GM21825 (cell line): ENCODE data around the gene VAV1.
A peak's percentile ranks its signal among the peaks of the same experiment; 100 is the strongest.
"Not testable (repeated sequence)": the region's sequence is repeated elsewhere in the genome, so short reads cannot be mapped to it uniquely, and the experiment has no call there.

Experiments
- ATAC-seq: cut with Tn5 transposase; IDR thresholded peaks from one replicate; pipeline ENCODE4 v1.9.1; 2021; ENCODE audit warnings: mild to moderate bottlenecking, moderate library complexity; ENCODE audit not compliant: unreplicated experiment

VAV1 gene

GRCh38 chr19:6754653-6755463, 17.6 kb upstream of the VAV1 start:
- no peak for ATAC-seq

- ATAC-seq: no peak
Observed at GRCh38 chr19:6760606-6761005, 11.9 kb upstream of the VAV1 start.

DNA sequence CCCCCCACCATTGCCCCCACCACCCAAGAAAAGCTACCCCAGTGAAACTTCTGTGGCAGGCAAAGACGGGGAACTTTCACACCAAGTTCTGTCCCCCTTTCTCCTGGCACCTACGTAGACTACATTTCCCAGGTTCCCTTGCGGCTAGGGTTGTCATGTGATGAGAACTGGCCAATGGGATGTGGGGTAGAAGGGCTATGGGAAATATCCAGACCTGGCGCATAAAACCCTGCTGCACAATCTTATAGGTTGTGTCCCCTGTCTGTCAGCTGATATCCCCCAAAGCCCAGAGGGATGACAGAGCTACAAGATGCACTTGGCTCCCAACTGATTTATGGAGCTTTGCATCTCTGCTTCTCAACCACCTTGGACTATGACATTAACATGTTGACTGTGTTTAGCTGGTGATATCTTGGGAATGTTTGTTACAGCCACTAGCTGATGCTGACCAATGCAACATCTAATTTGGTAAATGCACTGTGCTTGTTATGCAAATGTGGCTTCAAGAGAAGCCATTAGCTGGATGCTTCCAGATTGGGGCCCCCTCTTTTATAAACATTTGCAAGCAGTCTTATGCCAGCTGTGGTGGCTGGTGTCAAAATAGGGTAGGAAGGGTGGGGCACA, 11.3 kb upstream of the VAV1 start:
- no peak for ATAC-seq

DNA sequence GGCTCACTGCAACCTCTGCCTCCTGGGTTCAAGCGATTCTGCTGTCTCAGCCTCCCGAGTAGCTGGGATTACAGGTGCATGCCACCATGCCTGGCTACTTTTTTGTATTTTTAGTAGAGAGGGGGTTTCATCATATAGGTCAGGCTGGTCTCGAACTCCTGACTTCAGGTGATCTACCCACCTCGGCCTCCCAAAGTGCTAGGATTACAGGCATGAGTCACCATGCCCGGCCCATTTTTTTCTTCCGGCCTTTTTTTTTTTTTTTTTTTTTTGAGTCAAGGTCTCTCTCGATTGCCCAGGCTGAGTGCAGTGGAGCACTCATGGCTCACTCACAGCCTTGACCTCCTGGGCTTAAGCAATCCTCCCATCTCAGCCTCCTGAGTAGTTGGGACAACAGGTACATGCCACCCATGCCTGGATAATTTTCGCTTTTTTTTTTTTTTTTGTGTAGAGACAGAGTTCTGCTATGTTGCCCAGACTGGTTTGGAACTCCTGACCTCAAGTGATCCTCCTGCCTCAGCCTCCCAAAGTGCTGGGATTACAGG, 10.2 kb upstream of the VAV1 start:
- not testable (repeated sequence) for ATAC-seq

DNA sequence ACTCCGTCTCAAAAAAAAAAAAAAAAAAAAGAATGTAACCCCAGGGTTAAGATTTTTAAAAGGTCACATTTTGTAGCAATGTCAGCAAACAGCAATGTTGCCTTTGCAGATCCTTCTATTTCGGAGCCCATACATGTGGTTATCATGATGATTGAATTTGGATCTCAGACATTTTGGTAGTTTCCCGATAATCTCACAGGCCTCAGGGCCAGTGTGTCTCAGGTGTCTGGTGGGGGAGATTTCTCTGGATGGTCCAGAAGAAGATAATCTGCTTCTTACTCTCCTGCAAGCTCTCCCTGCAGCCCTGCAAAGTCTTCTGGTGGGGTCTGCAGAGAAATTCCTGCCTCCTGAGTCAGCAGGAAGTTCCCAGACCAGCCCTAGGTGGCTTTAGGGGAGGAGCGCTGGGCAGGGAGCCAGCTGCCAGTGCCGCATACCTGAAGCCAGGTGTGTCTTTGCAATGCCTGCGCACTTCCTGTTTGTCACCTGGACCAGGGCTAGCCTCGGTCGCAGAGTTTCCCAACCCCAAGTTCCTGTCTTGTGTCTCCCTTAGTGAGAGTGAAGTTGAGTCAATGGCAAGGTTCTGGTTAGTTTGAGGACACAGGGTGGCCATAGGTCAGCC, 6.7 kb upstream of the VAV1 start:
- no peak for ATAC-seq

- ATAC-seq: no peak
Observed at GRCh38 chr19:6766357-6767080, 6.0 kb upstream of the VAV1 start.

DNA sequence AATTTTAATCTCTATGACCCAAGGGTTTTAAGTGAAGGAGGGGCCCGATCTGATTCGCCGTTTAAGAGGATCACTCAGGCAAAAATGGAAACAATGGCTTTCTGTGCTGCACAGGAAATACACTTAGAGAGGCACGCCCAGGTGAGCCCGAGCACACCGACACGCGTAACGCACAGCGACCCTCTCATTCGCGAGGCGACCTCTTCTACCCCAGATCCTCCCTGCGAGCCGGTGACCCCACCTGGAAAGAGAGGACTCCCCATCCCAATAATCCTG, 5.5 kb upstream of the VAV1 start:
- ATAC-seq: peak; percentile 12

DNA sequence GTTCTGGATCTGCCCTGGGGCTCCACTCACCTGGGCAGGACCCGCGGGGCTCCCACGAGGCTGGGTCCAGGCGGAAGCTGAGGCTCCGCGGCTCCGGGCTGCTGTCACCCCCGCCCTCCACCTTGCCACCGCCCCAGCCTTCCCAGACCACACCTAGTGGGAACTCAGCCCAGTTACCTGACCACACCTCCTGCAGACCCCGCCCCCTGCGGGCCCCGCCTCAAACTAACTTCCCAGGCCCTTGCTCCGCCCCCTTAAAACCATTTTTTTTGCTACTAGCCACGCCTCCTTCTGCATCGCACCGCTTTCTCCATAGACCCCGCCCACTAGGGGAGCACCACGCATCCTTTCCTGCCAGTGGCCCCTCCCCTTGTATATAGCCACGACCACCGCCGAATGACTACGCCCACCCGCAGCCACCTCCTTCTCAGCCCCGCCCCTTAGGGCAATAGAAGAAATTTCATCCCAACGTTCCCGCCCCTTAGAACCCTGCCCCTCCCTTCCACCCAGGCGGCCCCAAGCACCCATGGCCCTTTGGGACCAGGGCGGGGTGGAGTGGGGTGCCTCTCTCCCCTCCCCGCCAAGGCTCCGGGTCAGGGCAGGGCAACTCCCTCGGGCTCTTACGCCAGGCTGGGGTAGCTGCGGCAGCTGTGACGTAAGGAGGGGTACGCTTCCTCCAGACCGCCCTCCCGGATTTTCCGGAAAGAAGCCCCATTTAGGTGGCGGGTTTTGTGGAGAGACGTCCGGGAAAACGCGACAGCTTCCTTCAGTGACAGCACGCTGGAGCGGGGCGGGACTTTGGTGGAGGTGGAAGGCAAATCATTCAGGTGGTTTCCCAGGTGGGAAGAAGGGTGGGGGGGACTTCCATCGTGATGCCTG, 4.9 kb upstream of the VAV1 start, which contains the start of gene SH2D3A:
SH2D3A (minus strand) TSS at position 79 of the 879 bp plus-strand sequence. CDS start 3,687 bp downstream, outside the sequence.
- ATAC-seq: peak; percentile 64

DNA sequence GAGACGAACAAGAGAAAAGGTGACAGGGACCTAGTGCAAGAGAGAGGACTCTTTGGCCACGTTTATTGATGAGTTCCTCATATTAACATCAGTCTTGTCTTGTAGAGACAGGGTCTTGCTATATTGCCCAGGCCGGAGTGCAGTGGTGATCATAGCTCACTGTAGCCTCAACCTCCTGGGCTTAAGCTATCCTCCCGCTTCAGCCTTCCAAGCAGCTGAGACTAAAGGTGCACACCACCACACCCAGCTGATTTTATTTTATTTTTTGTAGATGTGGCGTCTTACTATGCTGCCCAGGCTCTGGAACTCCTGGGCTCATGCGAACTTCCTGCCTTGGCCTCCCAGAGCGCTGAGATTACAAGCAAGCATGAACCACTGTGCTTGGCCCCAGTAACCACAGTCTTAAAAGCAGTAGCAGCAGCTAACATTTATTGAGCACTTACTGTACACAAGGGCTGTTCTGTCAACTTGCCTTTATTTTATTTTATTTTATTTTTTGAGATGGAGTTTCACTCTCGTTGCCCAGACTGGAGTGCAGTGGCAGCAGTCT, 4.2 kb upstream of the VAV1 start:
- no peak for ATAC-seq

DNA sequence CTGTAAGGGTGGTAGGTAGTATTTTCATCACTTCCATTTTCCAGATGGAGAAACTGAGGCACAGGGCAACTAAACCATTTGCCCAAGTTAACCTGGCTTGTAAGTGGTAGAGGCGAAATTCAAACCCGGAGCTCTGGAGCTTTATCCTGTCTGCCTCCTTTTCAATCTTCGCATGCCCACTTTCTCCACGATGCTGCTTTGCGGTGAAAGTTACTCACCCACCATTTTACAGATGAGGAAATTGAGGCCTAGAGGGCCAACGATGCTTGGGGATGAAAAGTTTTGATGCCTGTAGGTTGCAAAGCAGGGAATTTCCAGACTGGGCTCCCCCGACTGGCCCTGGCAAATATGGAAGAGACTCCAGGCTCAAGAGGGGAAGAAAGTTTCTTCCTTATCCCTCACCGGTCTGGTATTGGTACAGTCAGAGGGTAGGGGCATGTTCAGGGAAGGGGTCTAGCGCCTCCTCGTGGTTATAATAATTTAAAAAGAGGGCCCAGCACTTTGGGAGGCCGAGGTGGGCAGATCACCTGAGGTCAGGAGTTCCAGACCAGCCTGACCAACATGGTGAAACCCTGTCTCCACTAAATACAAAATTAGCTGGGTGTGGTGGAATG, 3.4 kb upstream of the VAV1 start:
- ATAC-seq: no peak

GRCh38 chr19:6771648-6772027, 870 bp upstream of the VAV1 start:
- not testable (repeated sequence) for ATAC-seq

- ATAC-seq: no peak
Observed at GRCh38 chr19:6772866-6773322, 386 bp downstream of the VAV1 start.

GRCh38 chr19:6773323-6773931, 919 bp downstream of the VAV1 start:
- ATAC-seq: no peak

DNA sequence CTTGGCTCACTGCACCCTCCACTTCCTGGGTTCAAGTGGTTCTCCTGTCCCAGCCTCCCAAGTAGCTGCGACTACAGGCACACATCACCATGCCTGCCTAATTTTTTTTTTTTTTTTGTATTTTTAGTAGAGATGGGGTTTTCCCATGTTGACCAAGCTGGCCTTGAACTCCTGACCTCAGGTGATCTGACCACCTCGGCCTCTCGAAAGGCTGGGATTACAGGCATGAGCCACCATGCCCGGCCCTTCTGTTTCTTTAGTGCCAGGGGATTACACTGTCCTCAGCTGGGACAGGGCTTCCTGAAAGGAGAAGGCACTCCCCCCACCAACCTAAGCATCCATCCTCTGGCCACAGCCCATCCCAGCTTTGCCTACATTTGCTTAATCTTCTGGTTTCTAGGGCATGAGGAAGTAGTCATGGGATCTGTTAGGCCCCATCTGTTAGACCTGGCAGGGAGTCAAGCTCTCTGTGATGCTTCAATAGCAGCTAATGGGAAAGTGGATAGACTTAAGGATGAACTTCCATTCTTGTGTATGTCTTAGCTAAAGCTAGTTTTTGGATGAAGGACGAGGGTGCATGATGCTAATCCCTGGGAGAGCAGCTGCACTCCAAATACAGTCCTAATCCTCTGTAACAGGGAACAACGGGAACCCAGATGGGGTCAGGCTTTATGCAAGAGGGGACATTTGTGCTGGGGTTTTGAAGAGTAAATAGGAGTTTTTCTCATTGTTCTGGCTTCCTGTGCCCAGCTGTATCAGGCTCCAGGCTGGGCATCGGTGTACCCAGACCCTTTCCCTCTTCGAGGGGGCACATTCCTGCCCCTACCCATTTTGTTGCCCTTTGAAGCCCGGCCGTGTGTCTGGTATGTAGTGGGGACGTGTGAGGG, 2.6 kb downstream of the VAV1 start:
- no peak for ATAC-seq

DNA sequence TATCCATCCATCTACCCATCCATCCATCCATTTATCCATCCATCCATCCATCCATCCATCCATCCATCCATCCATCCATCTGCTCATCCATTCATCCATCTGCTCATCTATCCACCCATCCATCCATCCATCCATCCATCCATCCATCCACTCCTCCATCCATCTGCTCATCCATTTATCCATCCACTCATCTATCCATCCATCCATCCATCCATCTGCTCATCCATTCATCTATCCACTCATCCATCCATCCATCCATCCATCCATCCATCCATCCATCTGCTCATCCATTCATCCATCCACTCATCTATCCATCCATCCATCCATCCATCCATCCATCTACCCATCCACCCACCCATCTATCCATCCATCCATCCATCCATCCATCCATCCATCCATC, 3.5 kb downstream of the VAV1 start:
- not testable (repeated sequence) for ATAC-seq

- no peak for ATAC-seq
Observed at GRCh38 chr19:6776999-6777398, 4.5 kb downstream of the VAV1 start.

- ATAC-seq: no peak
Observed at GRCh38 chr19:6777434-6777833, 4.9 kb downstream of the VAV1 start.

GRCh38 chr19:6778386-6778785, 5.9 kb downstream of the VAV1 start:
- ATAC-seq: no peak
